ENCODE data around the gene GPR26.

Gene GPR26

GRCh38 chr10:123741711-123742110 is 75.6 kb downstream of the GPR26 start:
- no peak for DNase-seq (ENCODE audit: extremely low read depth, low read depth)
- no peak for TF ChIP-seq CTCF (IDR thresholded peaks at IDR 0.05; ENCODE audit: low read depth, low read length)

- no peak for TF ChIP-seq CTCF (IDR thresholded peaks at IDR 0.05; ENCODE audit: low read depth, low read length)
- no peak for DNase-seq (ENCODE audit: extremely low read depth, low read depth)
These were observed 76.7 kb downstream of the GPR26 start for GRCh38 chr10:123742751-123743440.

GRCh38 chr10:123743441-123744223 is 77.5 kb downstream of the GPR26 start:
- no peak for TF ChIP-seq CTCF (IDR thresholded peaks at IDR 0.05; ENCODE audit: low read depth, low read length)
- peak; percentile 19 for DNase-seq (ENCODE audit: extremely low read depth, low read depth)

- no peak for TF ChIP-seq CTCF (IDR thresholded peaks at IDR 0.05; ENCODE audit: low read depth, low read length)
- DNase-seq (ENCODE audit: extremely low read depth, low read depth), result no peak
These were observed 78.0 kb downstream of the GPR26 start for GRCh38 chr10:123744224-123744536.
